Calu3 (cell line): ENCODE data around the gene CYP26A1. TPM values are rescaled to one million over a fixed set of nuclear protein-coding genes. Genes with fewer than 3 reads are reported as not detected.

Experiments
- BruUV-seq: library from RNA; stranded (reverse); fragments of 400-500 nt; replicated peaks from 2 replicates; lab custom pipeline; 2021; lab: Mats Ljungman, UMichigan
- CTCF ChIA-PET: fragments of 300-600 bp; sonication (Branson Sonifier 250); formaldehyde crosslinking; loops from one replicate; lab custom pipeline; 2022; ENCODE audit warnings: antibody characterized with exemption; lab: Charles Lee
- DNase-seq: peaks from one replicate; pipeline ENCODE4 v3.0.0; 2022
- H3K27ac Mint-ChIP-seq: one replicate; pipeline ENCODE4 v1.8.0; 2022; ENCODE audit warnings: mixed read lengths; ENCODE audit not compliant: unreplicated experiment
- H3K27me3 Mint-ChIP-seq: one replicate; pipeline ENCODE4 v1.8.0; 2022; ENCODE audit warnings: mixed read lengths; ENCODE audit not compliant: unreplicated experiment
- H3K36me3 Mint-ChIP-seq: one replicate; pipeline ENCODE4 v1.8.0; 2022; ENCODE audit warnings: mild to moderate bottlenecking, moderate library complexity, mixed read lengths; ENCODE audit not compliant: insufficient read depth, unreplicated experiment
- H3K4me1 Mint-ChIP-seq: one replicate; pipeline ENCODE4 v1.8.0; 2022; ENCODE audit warnings: mild to moderate bottlenecking, low read depth, mixed read lengths; ENCODE audit not compliant: unreplicated experiment
- H3K4me3 Mint-ChIP-seq: one replicate; pipeline ENCODE4 v1.8.0; 2022; ENCODE audit warnings: mild to moderate bottlenecking, low read depth, moderate library complexity, mixed read lengths; ENCODE audit not compliant: unreplicated experiment
- H3K9me3 Mint-ChIP-seq: one replicate; pipeline ENCODE4 v1.8.0; 2022; ENCODE audit warnings: low read depth, mixed read lengths; ENCODE audit not compliant: unreplicated experiment
- CTCF ChIP-seq: fragments of 200-600 bp; IDR thresholded peaks from one replicate; pipeline ENCODE4 v1.8.0; 2022; ENCODE audit warnings: antibody characterized with exemption; ENCODE audit not compliant: unreplicated experiment
- intact Hi-C: fragments of 100-400 bp; cut with micrococcal nuclease; formaldehyde crosslinking; loops from one replicate; pipeline ENCODE4 v1.10.0; 2022; ENCODE audit not compliant: unreplicated experiment
- total RNA-seq: library from RNA; stranded (reverse); gene quantifications from 2 replicates; pipeline ENCODE4 v1.2.3, GENCODE V29; 2022

CYP26A1 gene
- total RNA-seq, 1 experiment from 2014 or later = 2.1 TPM

GRCh38 chr10:93070378-93071176, 3.1 kb upstream of the CYP26A1 start:
- H3K9me3 Mint-ChIP-seq = no peaks in the 10 kb centered on the region
- BruUV-seq = no TSS peak
- CTCF ChIA-PET = no interaction called here
- no peaks in the 10 kb centered on the region for H3K4me1 Mint-ChIP-seq
- no peak for TF ChIP-seq CTCF
- intact Hi-C loops = no loop called here
- H3K27ac Mint-ChIP-seq = no peak overlapping the region
- H3K27me3 Mint-ChIP-seq = peaks cover 10% of the 10 kb centered on the region
- DNase-seq = no peak
- H3K36me3 Mint-ChIP-seq = peaks cover 31% of the 10 kb centered on the region
- peak overlapping the region; percentile 81 for H3K4me3 Mint-ChIP-seq

GRCh38 chr10:93071177-93071472, 2.6 kb upstream of the CYP26A1 start:
- H3K36me3 Mint-ChIP-seq = peaks cover 31% of the 10 kb centered on the region
- no peaks in the 10 kb centered on the region for H3K9me3 Mint-ChIP-seq
- intact Hi-C loops = no loop called here
- CTCF ChIA-PET = no interaction called here
- TF ChIP-seq CTCF = no peak
- no peaks in the 10 kb centered on the region for H3K4me1 Mint-ChIP-seq
- H3K27me3 Mint-ChIP-seq = peaks cover 10% of the 10 kb centered on the region
- H3K4me3 Mint-ChIP-seq = peak overlapping the region; percentile 81
- no peak for DNase-seq
- H3K27ac Mint-ChIP-seq = no peak overlapping the region
- BruUV-seq = no TSS peak

- CTCF ChIA-PET = no interaction called here
- Mint-ChIP-seq H3K9me3 (no peaks in the 10 kb centered on the region), H3K27me3 (peaks cover 10% of the 10 kb centered on the region), H3K4me3 (peak overlapping the region; percentile 81), H3K27ac (no peak overlapping the region), H3K4me1 (no peaks in the 10 kb centered on the region), H3K36me3 (peaks cover 31% of the 10 kb centered on the region)
- no TSS peak for BruUV-seq
- no peak for TF ChIP-seq CTCF
- peak; percentile 62 for DNase-seq
- intact Hi-C loops = no loop called here
Measured at GRCh38 chr10:93071674-93072224, 1.9 kb upstream of the CYP26A1 start.

- Mint-ChIP-seq H3K27ac (no peak overlapping the region), H3K9me3 (no peaks in the 10 kb centered on the region), H3K4me3 (peak overlapping the region; percentile 81), H3K27me3 (peaks cover 10% of the 10 kb centered on the region), H3K4me1 (no peaks in the 10 kb centered on the region), H3K36me3 (peaks cover 31% of the 10 kb centered on the region)
- DNase-seq = peak; percentile 30
- no TSS peak for BruUV-seq
- intact Hi-C loops = no loop called here
- TF ChIP-seq CTCF = no peak
- CTCF ChIA-PET = interaction anchor here (0.6 kb wide), 1 partner anchor 265 kb away, joined by 4 read pairs; no protein-coding TSS in a partner anchor
Measured at GRCh38 chr10:93072225-93072712, 1.4 kb upstream of the CYP26A1 start.
